ENCODE results near the gene SLC26A9.

SLC26A9 gene

GRCh38 chr1:205969229-205969628, 26.0 kb upstream of the SLC26A9 start:
- no peaks in the 10 kb centered on the region for H3K27me3 ChIP-seq (ENCODE audit: insufficient read depth, low read depth)
- no peak for TF ChIP-seq CTCF (conservative IDR thresholded peaks at IDR 0.05; ENCODE audit: low read depth, low read length)
- no peaks in the 10 kb centered on the region for H3K79me2 ChIP-seq (ENCODE audit: insufficient read depth, low read depth)
- no peaks in the 10 kb centered on the region for H3K36me3 ChIP-seq (ENCODE audit: insufficient read depth)
- H3K9ac ChIP-seq, result no peak overlapping the region
- H2AFZ ChIP-seq (ENCODE audit: low read depth), result no peak overlapping the region
- H3K4me2 ChIP-seq, result no peak overlapping the region
- no peak overlapping the region for H3K27ac ChIP-seq
- no peaks in the 10 kb centered on the region for H3K4me1 ChIP-seq (ENCODE audit: low read depth, poor library complexity, severe bottlenecking)
- H3K4me3 ChIP-seq (IDR thresholded peaks at IDR 0.05; ENCODE audit: insufficient read depth, low read depth, low read length), result no peak overlapping the region
- H4K20me1 ChIP-seq (ENCODE audit: insufficient read depth), result no peaks in the 10 kb centered on the region

- Histone ChIP-seq H3K27ac (no peak overlapping the region), H3K9ac (no peak overlapping the region), H3K4me2 (no peak overlapping the region), H2AFZ (ENCODE audit: low read depth) (no peak overlapping the region), H3K27me3 (ENCODE audit: insufficient read depth, low read depth) (no peaks in the 10 kb centered on the region), H3K36me3 (ENCODE audit: insufficient read depth) (no peaks in the 10 kb centered on the region), H4K20me1 (ENCODE audit: insufficient read depth) (no peaks in the 10 kb centered on the region), H3K4me3 (IDR thresholded peaks at IDR 0.05; ENCODE audit: insufficient read depth, low read depth, low read length) (no peak overlapping the region), H3K79me2 (ENCODE audit: insufficient read depth, low read depth) (no peaks in the 10 kb centered on the region), H3K4me1 (ENCODE audit: low read depth, poor library complexity, severe bottlenecking) (no peaks in the 10 kb centered on the region)
- no peak for TF ChIP-seq CTCF (conservative IDR thresholded peaks at IDR 0.05; ENCODE audit: low read depth, low read length)
Observed at GRCh38 chr1:205967554-205968335, 24.5 kb upstream of the SLC26A9 start.

- Histone ChIP-seq H2AFZ (ENCODE audit: low read depth) (no peak overlapping the region), H3K36me3 (ENCODE audit: insufficient read depth) (no peaks in the 10 kb centered on the region), H3K9ac (no peak overlapping the region), H3K4me3 (IDR thresholded peaks at IDR 0.05; ENCODE audit: insufficient read depth, low read depth, low read length) (no peak overlapping the region), H3K4me2 (no peak overlapping the region), H3K4me1 (ENCODE audit: low read depth, poor library complexity, severe bottlenecking) (peaks cover 14% of the 10 kb centered on the region), H3K79me2 (ENCODE audit: insufficient read depth, low read depth) (no peaks in the 10 kb centered on the region), H4K20me1 (ENCODE audit: insufficient read depth) (no peaks in the 10 kb centered on the region), H3K27me3 (ENCODE audit: insufficient read depth, low read depth) (no peaks in the 10 kb centered on the region), H3K27ac (no peak overlapping the region)
- TF ChIP-seq CTCF (conservative IDR thresholded peaks at IDR 0.05; ENCODE audit: low read depth, low read length), result no peak
Observed at GRCh38 chr1:205965036-205965884, 22.0 kb upstream of the SLC26A9 start.

DNA sequence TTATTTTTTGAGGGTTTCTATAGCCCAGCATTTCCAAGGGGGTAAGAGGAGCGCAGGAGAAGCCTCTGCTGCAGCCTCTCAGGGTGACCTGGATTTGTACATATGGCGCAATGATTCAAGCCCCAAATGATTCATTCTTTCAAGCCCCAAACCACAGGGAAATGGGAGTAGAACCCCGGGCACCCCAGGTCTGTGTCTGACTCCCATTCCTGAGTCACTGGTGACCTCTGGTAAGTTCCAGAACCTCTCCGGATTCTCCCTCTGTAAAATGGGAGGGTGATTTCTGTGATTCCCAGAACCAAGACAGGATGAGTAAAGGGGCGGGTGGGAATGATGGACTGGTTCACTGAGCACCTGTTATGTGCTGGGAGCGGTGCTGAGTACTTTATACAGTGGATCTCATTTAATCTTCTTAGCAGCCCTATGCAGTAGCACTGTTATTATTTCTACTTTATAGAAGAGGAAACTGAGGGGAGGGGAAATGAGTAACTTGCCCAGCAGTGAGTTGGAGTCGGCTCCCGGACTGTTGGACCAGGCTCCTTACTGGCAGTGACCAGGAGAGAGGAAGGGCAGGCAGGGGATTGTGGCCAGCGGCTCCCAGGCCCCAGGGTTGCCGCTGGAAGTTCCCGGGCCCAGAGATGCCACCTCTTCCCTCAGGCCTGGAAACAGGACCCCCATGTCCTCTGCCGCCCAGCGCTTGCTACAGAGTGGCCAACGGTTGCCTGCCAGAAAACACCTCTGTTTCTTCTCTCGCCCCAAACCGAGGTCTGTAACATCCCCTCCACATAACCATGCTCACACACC, 20.3 kb upstream of the SLC26A9 start:
- H3K4me3 ChIP-seq (IDR thresholded peaks at IDR 0.05; ENCODE audit: insufficient read depth, low read depth, low read length), result no peak overlapping the region
- H4K20me1 ChIP-seq (ENCODE audit: insufficient read depth), result no peaks in the 10 kb centered on the region
- H3K4me2 ChIP-seq, result no peak overlapping the region
- H3K27me3 ChIP-seq (ENCODE audit: insufficient read depth, low read depth), result no peaks in the 10 kb centered on the region
- no peaks in the 10 kb centered on the region for H3K79me2 ChIP-seq (ENCODE audit: insufficient read depth, low read depth)
- no peak overlapping the region for H2AFZ ChIP-seq (ENCODE audit: low read depth)
- peaks cover 14% of the 10 kb centered on the region for H3K4me1 ChIP-seq (ENCODE audit: low read depth, poor library complexity, severe bottlenecking)
- H3K36me3 ChIP-seq (ENCODE audit: insufficient read depth), result no peaks in the 10 kb centered on the region
- H3K9ac ChIP-seq, result no peak overlapping the region
- no peak overlapping the region for H3K27ac ChIP-seq
- no peak for TF ChIP-seq CTCF (conservative IDR thresholded peaks at IDR 0.05; ENCODE audit: low read depth, low read length)

All from KMS-11 (cell line).